ENCODE measurements around the gene OS9. TPM values are rescaled to one million over a fixed set of nuclear protein-coding genes. Genes with fewer than 3 reads are reported as not detected.

OS9 gene
- total and polyA plus RNA-seq, 9 of the 15 experiments (the other 6 are each of a cell fraction or from before 2014, with no cell fraction given), result 4.6 to 105 (median 89.5) TPM

- no peak for TF ChIP-seq ZFP30 (CRISPR knock-in tag; IDR thresholded peaks at IDR 0.05; ENCODE audit: borderline replicate concordance)
- TF ChIP-seq COPS2 (conservative IDR thresholded peaks at IDR 0.05), result no peak
- TF ChIP-seq SRSF1 (IDR thresholded peaks at IDR 0.05; ENCODE audit: low read depth, low read length), result no peak
- peak; percentile 13 to 20; a peak in 2 of 4 replicates for TF ChIP-seq NRF1 (conservative IDR thresholded peaks at IDR 0.05 in 1 of 2, IDR thresholded peaks at IDR 0.05 in 1 of 2)
- TF ChIP-seq, protein P1, sequence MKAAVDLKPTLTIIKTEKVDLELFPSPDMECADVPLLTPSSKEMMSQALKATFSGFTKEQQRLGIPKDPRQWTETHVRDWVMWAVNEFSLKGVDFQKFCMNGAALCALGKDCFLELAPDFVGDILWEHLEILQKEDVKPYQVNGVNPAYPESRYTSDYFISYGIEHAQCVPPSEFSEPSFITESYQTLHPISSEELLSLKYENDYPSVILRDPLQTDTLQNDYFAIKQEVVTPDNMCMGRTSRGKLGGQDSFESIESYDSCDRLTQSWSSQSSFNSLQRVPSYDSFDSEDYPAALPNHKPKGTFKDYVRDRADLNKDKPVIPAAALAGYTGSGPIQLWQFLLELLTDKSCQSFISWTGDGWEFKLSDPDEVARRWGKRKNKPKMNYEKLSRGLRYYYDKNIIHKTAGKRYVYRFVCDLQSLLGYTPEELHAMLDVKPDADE (conservative IDR thresholded peaks at IDR 0.05; ENCODE audit: control insufficient read depth, low read depth, low read length), result no peak
- TF ChIP-seq MAZ (CRISPR knock-in tag; conservative IDR thresholded peaks at IDR 0.05 in 1 of 2, IDR thresholded peaks at IDR 0.05 in 1 of 2), result 0 out of 4 replicates have a peak, but pooled peaks of 1 of the 2 experiments have one; percentile 21
- TF ChIP-seq, protein P2, sequence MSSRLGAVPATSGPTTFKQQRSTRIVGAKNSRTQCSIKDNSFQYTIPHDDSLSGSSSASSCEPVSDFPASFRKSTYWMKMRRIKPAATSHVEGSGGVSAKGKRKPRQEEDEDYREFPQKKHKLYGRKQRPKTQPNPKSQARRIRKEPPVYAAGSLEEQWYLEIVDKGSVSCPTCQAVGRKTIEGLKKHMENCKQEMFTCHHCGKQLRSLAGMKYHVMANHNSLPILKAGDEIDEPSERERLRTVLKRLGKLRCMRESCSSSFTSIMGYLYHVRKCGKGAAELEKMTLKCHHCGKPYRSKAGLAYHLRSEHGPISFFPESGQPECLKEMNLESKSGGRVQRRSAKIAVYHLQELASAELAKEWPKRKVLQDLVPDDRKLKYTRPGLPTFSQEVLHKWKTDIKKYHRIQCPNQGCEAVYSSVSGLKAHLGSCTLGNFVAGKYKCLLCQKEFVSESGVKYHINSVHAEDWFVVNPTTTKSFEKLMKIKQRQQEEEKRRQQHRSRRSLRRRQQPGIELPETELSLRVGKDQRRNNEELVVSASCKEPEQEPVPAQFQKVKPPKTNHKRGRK (tag; IDR thresholded peaks at IDR 0.05), result no peak
- no peak for TF ChIP-seq CCNT2 (IDR thresholded peaks at IDR 0.05; ENCODE audit: borderline replicate concordance, extremely low read depth, insufficient read length, low read depth, low read length)
- no peak for TF ChIP-seq RAD51 (IDR thresholded peaks at IDR 0.05; ENCODE audit: borderline replicate concordance, low read depth)
- TF ChIP-seq KAT8 (IDR thresholded peaks at IDR 0.05; ENCODE audit: low read depth), result no peak
- no peak for TF ChIP-seq ATF6 (CRISPR knock-in tag; IDR thresholded peaks at IDR 0.05)
- no peak for TF ChIP-seq ZFP91 (CRISPR knock-in tag; IDR thresholded peaks at IDR 0.05)
- peak; percentile 85 for TF ChIP-seq CEBPB (tag; IDR thresholded peaks at IDR 0.05)
- TF ChIP-seq CEBPG (CRISPR knock-in tag; IDR thresholded peaks at IDR 0.05), result no peak
- TF ChIP-seq CEBPG (tag; conservative IDR thresholded peaks at IDR 0.05 in 1 of 2, IDR thresholded peaks at IDR 0.05 in 1 of 2), result no peak
- TF ChIP-seq, protein P3, sequence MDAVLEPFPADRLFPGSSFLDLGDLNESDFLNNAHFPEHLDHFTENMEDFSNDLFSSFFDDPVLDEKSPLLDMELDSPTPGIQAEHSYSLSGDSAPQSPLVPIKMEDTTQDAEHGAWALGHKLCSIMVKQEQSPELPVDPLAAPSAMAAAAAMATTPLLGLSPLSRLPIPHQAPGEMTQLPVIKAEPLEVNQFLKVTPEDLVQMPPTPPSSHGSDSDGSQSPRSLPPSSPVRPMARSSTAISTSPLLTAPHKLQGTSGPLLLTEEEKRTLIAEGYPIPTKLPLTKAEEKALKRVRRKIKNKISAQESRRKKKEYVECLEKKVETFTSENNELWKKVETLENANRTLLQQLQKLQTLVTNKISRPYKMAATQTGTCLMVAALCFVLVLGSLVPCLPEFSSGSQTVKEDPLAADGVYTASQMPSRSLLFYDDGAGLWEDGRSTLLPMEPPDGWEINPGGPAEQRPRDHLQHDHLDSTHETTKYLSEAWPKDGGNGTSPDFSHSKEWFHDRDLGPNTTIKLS (IDR thresholded peaks at IDR 0.05; ENCODE audit: borderline replicate concordance, low read depth), result no peak
Measured at GRCh38 chr12:57766464-57767304, 72.8 kb downstream of the OS9 start, which contains the start of gene CYP27B1 (continued).
